Right lobe of liver (tissue), 6 donors: Measurements from ENCODE around the gene SMYD4. TPM values are rescaled to one million over a fixed set of nuclear protein-coding genes. Genes with fewer than 3 reads are reported as not detected.

Experiments used
- ATAC-seq, 4 donors: fragments of 200-7000 bp; cut with Tn5 transposase; one replicate each; pipeline ENCODE4 v1.9.1; 2020; ENCODE audit warnings: mild to moderate bottlenecking in 4 of 4, moderate library complexity in 4 of 4
- DNase-seq, 3 donors: peaks; one replicate each; pipeline ENCODE4 v3.0.0-alpha.2; 2020
- H3K27ac ChIP-seq, 3 donors: fragments of 200-600 bp; one replicate each; pipeline ENCODE4 v1.8.0; 2022
- H3K27me3 ChIP-seq, 2 donors: fragments of 200-600 bp; one replicate each; pipeline ENCODE4 v1.8.0; 2022
- H3K36me3 ChIP-seq, 4 donors: fragments of 200-600 bp; sonication (generic) in 1 of 4; one replicate each; pipeline versions ENCODE4 v1.5.1 to v1.8.0; 2017 to 2022; ENCODE audit warnings: control low read depth in 1 of 4
- H3K4me1 ChIP-seq, 4 donors: fragments of 200-600 bp; sonication (generic) in 1 of 4; one replicate each; pipeline versions ENCODE4 v1.5.1 to v1.8.0; 2017 to 2022; ENCODE audit warnings: control low read depth in 1 of 4
- H3K4me3 ChIP-seq, 3 donors: fragments of 200-600 bp; one replicate each; pipeline ENCODE4 v1.8.0; 2022
- H3K9me3 ChIP-seq, 4 donors: fragments of 200-600 bp; sonication (generic) in 1 of 4; one replicate each; pipeline versions ENCODE4 v1.5.1 to v1.8.0; 2017 to 2022; ENCODE audit warnings: control low read depth in 1 of 4
- POLR2A ChIP-seq: fragments of 450-650 bp; IDR thresholded peaks from one replicate; pipeline ENCODE4 v1.6.1; 2017; ENCODE audit warnings: antibody characterized with exemption, mild to moderate bottlenecking
- WGBS: methylation state at CpG from one replicate; pipeline ENCODE4 v1.1.6; 2018; ENCODE audit warnings: low coverage, low lambda C conversion rate; ENCODE audit not compliant: insufficient coverage; ENCODE audit errors: missing lambda C conversion rate; 5-methylcytosine and 5-hydroxymethylcytosine counted together
- intact Hi-C, 2 donors: fragments of 100-400 bp; cut with DNase I; formaldehyde crosslinking; loops; one replicate each; pipeline versions ENCODE4 v1.11.2 to v1.14.1; 2022
- total RNA-seq, 6 experiments: library from RNA; depleted of rRNA in 2 of 6; stranded (reverse); fragments of >200 nt in 2 of 6; fragmentation: NEBNext Ultra II Directional in 3 of 6; extraction: Animal tissue kit (Norgen Biotek cat#: 25700) in 3 of 6; gene quantifications; one replicate each; pipeline versions ENCODE4 v1.1.0 to v1.2.4, GENCODE V29; 2016 to 2023
- TF ChIP-seq, protein P1 (sequence below), 4 donors: fragments of 200-600 bp in 3 of 4; fragments of 450-650 bp in 1 of 4; IDR thresholded peaks; one replicate each; pipeline versions ENCODE4 v1.5.1 to v1.8.0; 2016 to 2022; ENCODE audit warnings: antibody characterized with exemption in 4 of 4, mild to moderate bottlenecking in 2 of 4
- donor health status: DM: no; HTN: yes; CAD: no.
- donor health status: DM: no; HTN: no; CAD: no.
- donor health status: DM: no; HTN: no; CAD: no.
- donor health status: DM: no; HTN: yes; CAD: no.
- donor health status: DM: no; HTN: yes; CAD: no.

SMYD4 gene
- total RNA-seq, 6 experiments from 2014 or later: 4.6 to 6.7 (median 6.0) TPM

DNA sequence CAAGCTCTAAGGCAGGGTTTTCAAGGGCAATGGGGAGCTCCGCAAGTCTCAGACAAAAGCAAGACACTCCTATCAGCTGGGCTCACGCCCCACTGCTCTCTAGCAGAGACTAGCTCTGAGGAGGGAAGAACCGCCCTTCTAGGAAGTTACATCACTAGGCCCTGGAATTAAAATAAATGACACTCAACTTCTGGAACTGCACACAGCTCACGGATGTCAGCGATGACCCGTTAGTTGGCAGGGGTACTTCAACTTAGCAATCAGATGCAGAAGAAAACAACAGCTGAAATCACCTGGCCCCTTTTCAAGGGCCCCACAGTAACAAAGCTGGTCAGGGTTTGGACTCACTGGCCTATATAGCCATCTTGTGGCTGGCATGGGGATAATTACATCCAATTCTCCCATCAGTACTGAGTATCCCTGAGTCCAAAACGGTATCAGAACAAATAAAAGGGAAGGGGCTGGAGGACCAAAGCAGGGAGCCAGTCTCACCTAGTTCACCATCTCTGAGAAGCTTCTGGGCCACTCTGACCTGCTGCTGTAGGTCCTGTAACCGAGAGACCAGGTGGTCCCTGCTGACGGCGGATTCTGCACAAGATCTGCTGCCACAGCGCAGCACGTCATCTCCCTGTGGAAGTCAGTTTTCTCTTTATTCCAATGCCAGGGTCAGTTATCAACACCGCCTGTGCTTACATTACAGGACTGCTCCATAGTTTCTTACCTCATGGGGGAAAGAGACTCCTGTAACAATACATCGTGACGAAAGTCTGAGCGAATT is 45.7 kb downstream of the SMYD4 start:
- Histone ChIP-seq H3K4me1 (peaks cover 4 to 13% (median 7%) of the 10 kb centered on the region in 4 donors), H3K4me3 (no peak overlapping the region), H3K9me3 (no peaks in the 10 kb centered on the region), H3K27ac (peak overlapping the region; percentile 73 to 88 (median 88)), H3K27me3 (no peaks in the 10 kb centered on the region), H3K36me3 (peaks cover 0 to 9% (median 0%) of the 10 kb centered on the region in 4 donors)
- DNase-seq (peak; percentile 67 to 74 (median 73)), ATAC-seq (peak; percentile 71 to 80 (median 78))
- TF ChIP-seq POLR2A: peak; percentile 74
- TF ChIP-seq, protein P1, sequence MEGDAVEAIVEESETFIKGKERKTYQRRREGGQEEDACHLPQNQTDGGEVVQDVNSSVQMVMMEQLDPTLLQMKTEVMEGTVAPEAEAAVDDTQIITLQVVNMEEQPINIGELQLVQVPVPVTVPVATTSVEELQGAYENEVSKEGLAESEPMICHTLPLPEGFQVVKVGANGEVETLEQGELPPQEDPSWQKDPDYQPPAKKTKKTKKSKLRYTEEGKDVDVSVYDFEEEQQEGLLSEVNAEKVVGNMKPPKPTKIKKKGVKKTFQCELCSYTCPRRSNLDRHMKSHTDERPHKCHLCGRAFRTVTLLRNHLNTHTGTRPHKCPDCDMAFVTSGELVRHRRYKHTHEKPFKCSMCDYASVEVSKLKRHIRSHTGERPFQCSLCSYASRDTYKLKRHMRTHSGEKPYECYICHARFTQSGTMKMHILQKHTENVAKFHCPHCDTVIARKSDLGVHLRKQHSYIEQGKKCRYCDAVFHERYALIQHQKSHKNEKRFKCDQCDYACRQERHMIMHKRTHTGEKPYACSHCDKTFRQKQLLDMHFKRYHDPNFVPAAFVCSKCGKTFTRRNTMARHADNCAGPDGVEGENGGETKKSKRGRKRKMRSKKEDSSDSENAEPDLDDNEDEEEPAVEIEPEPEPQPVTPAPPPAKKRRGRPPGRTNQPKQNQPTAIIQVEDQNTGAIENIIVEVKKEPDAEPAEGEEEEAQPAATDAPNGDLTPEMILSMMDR (IDR thresholded peaks at IDR 0.05): peak; percentile 68 to 81 (median 72)
- 10% methylated on average over 6 of the region's 16 CpGs for WGBS
- intact Hi-C loops: loop anchor here in 1 of 2 donors (5.0 kb wide), 1 partner anchor 57 kb away; no protein-coding TSS in a partner anchor

GRCh38 chr17:1783271-1783670 is 46.4 kb downstream of the SMYD4 start:
- 76% methylated on average over 4 of the region's 19 CpGs for WGBS
- peak; percentile 1 to 11 (median 4) for ATAC-seq
- Histone ChIP-seq H3K27me3 (no peaks in the 10 kb centered on the region), H3K9me3 (no peaks in the 10 kb centered on the region), H3K4me3 (no peak overlapping the region), H3K27ac (peak overlapping the region; percentile 73 to 88 (median 88)), H3K36me3 (peaks cover 0 to 12% (median 2%) of the 10 kb centered on the region in 4 donors), H3K4me1 (peaks cover 4 to 13% (median 7%) of the 10 kb centered on the region in 4 donors)
- TF ChIP-seq, protein P1 (IDR thresholded peaks at IDR 0.05): no peak
- TF ChIP-seq POLR2A: no peak
- intact Hi-C loops: loop anchor here in 1 of 2 donors (5.0 kb wide), 1 partner anchor 56 kb away; no protein-coding TSS in a partner anchor
- peak; percentile 52 to 64 (median 60) for DNase-seq

- Histone ChIP-seq H3K4me1 (peaks cover 1 to 13% (median 7%) of the 10 kb centered on the region in 4 donors), H3K9me3 (no peaks in the 10 kb centered on the region), H3K27me3 (no peaks in the 10 kb centered on the region), H3K4me3 (no peak overlapping the region), H3K27ac (peak overlapping the region in 1 of 3 donors; percentile 73), H3K36me3 (peaks cover 0 to 20% (median 8%) of the 10 kb centered on the region in 4 donors)
- 33% methylated on average over 2 of the region's 6 CpGs for WGBS
- ATAC-seq: no peak
- intact Hi-C loops: loop anchor here in 1 of 2 donors (5.0 kb wide), 1 partner anchor 55 kb away; no protein-coding TSS in a partner anchor
- no peak for TF ChIP-seq POLR2A
- TF ChIP-seq, protein P1 (IDR thresholded peaks at IDR 0.05): no peak
- DNase-seq: no peak
Observed at GRCh38 chr17:1782171-1782567, 47.5 kb downstream of the SMYD4 start.

DNA sequence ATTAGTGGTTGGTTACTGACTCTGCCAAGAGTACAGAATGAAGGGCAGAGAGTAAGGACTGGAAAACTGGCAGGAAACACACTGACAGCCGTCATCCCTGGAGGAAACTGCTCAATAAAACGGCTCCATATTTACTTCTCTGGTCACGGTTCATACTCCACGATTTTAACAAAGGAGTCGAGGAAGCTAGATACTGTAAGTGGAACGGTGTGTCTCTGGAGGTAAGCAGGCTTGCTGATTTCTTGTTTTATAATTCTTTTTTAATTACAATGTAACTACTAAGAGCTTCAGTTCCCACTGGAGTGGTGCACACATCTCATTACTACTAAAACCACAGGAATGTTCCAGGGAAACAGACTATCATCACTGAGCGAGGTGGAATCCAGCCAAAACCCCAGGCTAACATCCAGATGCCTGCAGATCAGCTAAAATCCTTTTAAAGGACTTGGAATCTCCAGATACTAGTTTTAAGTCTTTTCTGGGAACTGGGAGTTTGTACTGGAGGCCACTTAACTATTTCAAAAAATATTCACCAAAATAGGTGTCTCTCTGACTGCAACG is 50.1 kb downstream of the SMYD4 start:
- peaks cover 0 to 43% (median 24%) of the 10 kb centered on the region in 4 donors for H3K36me3 ChIP-seq

More for the DNA sequence above, 50.1 kb downstream of the SMYD4 start:
- Histone ChIP-seq H3K27ac (peak overlapping the region; percentile 31 to 55 (median 32)), H3K4me3 (no peak overlapping the region), H3K27me3 (no peaks in the 10 kb centered on the region), H3K9me3 (no peaks in the 10 kb centered on the region), H3K4me1 (peaks cover 0 to 13% (median 7%) of the 10 kb centered on the region in 4 donors)
- DNase-seq (no peak), ATAC-seq (peak in 1 of 4 donors; percentile 3)
- intact Hi-C loops: loop anchor here (5.0 to 10.0 kb wide), 2 partner anchors 52 to 115 kb away; no protein-coding TSS in a partner anchor
- no peak for TF ChIP-seq POLR2A
- 28% methylated on average over 8 of the region's 8 CpGs for WGBS
